Mesenchymal stem cell (in vitro differentiated cells and primary cell): ENCODE measurements around the gene NT5DC3.

ENCODE experiments used
- DNase-seq: peaks from one replicate; pipeline ENCODE4 v3.0.0-alpha.2; 2013
- H2AFZ ChIP-seq: one replicate; pipeline ENCODE4 v1.6.1; 2013; ENCODE audit warnings: low read depth, mild to moderate bottlenecking, control low read depth, inconsistent platforms, low read length, moderate library complexity
- H2AK5ac ChIP-seq: 2 replicates; pipeline ENCODE4 v1.6.1; 2013; ENCODE audit warnings: low read length, moderate library complexity, mild to moderate bottlenecking, inconsistent platforms; ENCODE audit not compliant: severe bottlenecking
- H2BK120ac ChIP-seq: one replicate; pipeline ENCODE4 v1.6.1; 2013; ENCODE audit warnings: low read depth, mild to moderate bottlenecking, inconsistent platforms, low read length, moderate library complexity
- H2BK12ac ChIP-seq, 2 experiments: one replicate each; pipeline ENCODE4 v1.6.1; 2013; ENCODE audit warnings: inconsistent platforms in 2 of 2, low read length in 2 of 2, mild to moderate bottlenecking in 2 of 2, moderate library complexity in 2 of 2, control low read depth in 1 of 2
- H2BK15ac ChIP-seq: one replicate; pipeline ENCODE4 v1.6.1; 2013; ENCODE audit warnings: mild to moderate bottlenecking, low read depth, inconsistent platforms; ENCODE audit not compliant: poor library complexity, severe bottlenecking
- H2BK5ac ChIP-seq: 2 replicates; pipeline ENCODE4 v1.6.1; 2013; ENCODE audit warnings: low read depth, mild to moderate bottlenecking, low read length, control low read depth, inconsistent platforms; ENCODE audit not compliant: poor library complexity, severe bottlenecking
- H3K14ac ChIP-seq, 2 experiments: one replicate each; pipeline ENCODE4 v1.6.1; 2013; ENCODE audit warnings: inconsistent platforms in 2 of 2, low read length in 2 of 2, control low read depth in 1 of 2, mild to moderate bottlenecking in 1 of 2, moderate library complexity in 1 of 2
- H3K18ac ChIP-seq, 2 experiments: one replicate each; pipeline ENCODE4 v1.6.1; 2013; ENCODE audit warnings: inconsistent platforms in 2 of 2, low read length in 2 of 2, control low read depth in 1 of 2, low read depth in 1 of 2, mild to moderate bottlenecking in 1 of 2
- H3K23ac ChIP-seq, 2 experiments: one replicate each; pipeline ENCODE4 v1.6.1; 2013; ENCODE audit warnings: inconsistent platforms in 2 of 2, low read length in 2 of 2, mild to moderate bottlenecking in 2 of 2, moderate library complexity in 2 of 2, control low read depth in 1 of 2
- H3K27ac ChIP-seq: 2 replicates; pipeline ENCODE4 v1.5.1; 2013; ENCODE audit warnings: mild to moderate bottlenecking, moderate library complexity, low read length, control low read depth, inconsistent platforms; ENCODE audit not compliant: poor library complexity, severe bottlenecking
- H3K27me3 ChIP-seq, 2 experiments: 2 replicates each; pipeline versions ENCODE4 v1.6.1 to v1.7.0; 2013; ENCODE audit warnings: low read length in 2 of 2, mild to moderate bottlenecking in 2 of 2, moderate library complexity in 2 of 2, control low read depth in 1 of 2, inconsistent platforms in 1 of 2; ENCODE audit not compliant: control insufficient read depth in 1 of 2, insufficient read depth in 1 of 2
- H3K36me3 ChIP-seq, 2 experiments: 2 replicates each; pipeline versions ENCODE4 v1.6.1 to v1.7.0; 2013; ENCODE audit warnings: low read length in 2 of 2, control low read depth in 1 of 2, inconsistent platforms in 1 of 2, low read depth in 1 of 2, mild to moderate bottlenecking in 1 of 2; ENCODE audit not compliant: insufficient read depth in 2 of 2, control insufficient read depth in 1 of 2
- H3K4ac ChIP-seq, 2 experiments: one replicate each; pipeline ENCODE4 v1.6.1; 2013; ENCODE audit warnings: inconsistent platforms in 2 of 2, low read length in 2 of 2, mild to moderate bottlenecking in 2 of 2, moderate library complexity in 2 of 2, control low read depth in 1 of 2, low read depth in 1 of 2
- H3K4me1 ChIP-seq: 2 replicates; pipeline ENCODE4 v1.6.1; 2013; ENCODE audit warnings: low read depth, low read length, control low read depth; ENCODE audit not compliant: control insufficient read depth, insufficient read depth
- H3K4me2 ChIP-seq: 2 replicates; pipeline ENCODE4 v1.6.1; 2013; ENCODE audit warnings: low read length, mild to moderate bottlenecking, inconsistent platforms; ENCODE audit not compliant: poor library complexity, severe bottlenecking
- H3K4me3 ChIP-seq, 2 experiments: 2 replicates each; pipeline versions ENCODE4 v1.5.1 to v1.7.0; 2013; ENCODE audit warnings: low read length in 2 of 2, mild to moderate bottlenecking in 2 of 2, control low read depth in 1 of 2, low read depth in 1 of 2; ENCODE audit not compliant: insufficient read depth in 1 of 2
- H3K79me1 ChIP-seq: replicated peaks from 2 replicates; pipeline ENCODE4 v1.6.1; 2013; ENCODE audit warnings: mild to moderate bottlenecking, control low read depth, low read length, inconsistent platforms; ENCODE audit not compliant: poor library complexity, severe bottlenecking
- H3K9ac ChIP-seq: 2 replicates; pipeline ENCODE4 v1.7.0; 2013; ENCODE audit warnings: mild to moderate bottlenecking, low read length, moderate library complexity
- H3K9me3 ChIP-seq: 2 replicates; pipeline ENCODE4 v1.7.0; 2013; ENCODE audit warnings: mild to moderate bottlenecking, low read length; ENCODE audit not compliant: control insufficient read depth
- H4K8ac ChIP-seq: one replicate; pipeline ENCODE4 v1.6.1; 2013; ENCODE audit warnings: inconsistent platforms, mild to moderate bottlenecking, low read length, moderate library complexity
- H4K91ac ChIP-seq: one replicate; pipeline ENCODE4 v1.6.1; 2013; ENCODE audit warnings: mild to moderate bottlenecking, low read length, inconsistent platforms
- WGBS: methylation state at CpG from one replicate; pipeline ENCODE4 v1.1.7; 2013; ENCODE audit warnings: mixed read lengths; 5-methylcytosine and 5-hydroxymethylcytosine counted together

Gene NT5DC3

GRCh38 chr12:103879878-103880277 is 38.8 kb upstream of the NT5DC3 start:
- Histone ChIP-seq H3K9me3 (no peaks in the 10 kb centered on the region), H2BK15ac (no peak overlapping the region), H3K79me1 (no peaks in the 10 kb centered on the region), H3K14ac (no peak overlapping the region), H3K4ac (no peak overlapping the region), H3K27ac (peak overlapping the region; percentile 58), H2AFZ (no peak overlapping the region), H2AK5ac (no peak overlapping the region), H3K23ac (no peak overlapping the region), H2BK5ac (no peak overlapping the region), H3K4me3 (no peak overlapping the region), H4K8ac (no peak overlapping the region), H3K36me3 (no peaks in the 10 kb centered on the region), H3K18ac (no peak overlapping the region), H3K4me1 (peaks cover 5% of the 10 kb centered on the region), H2BK12ac (no peak overlapping the region), H4K91ac (no peak overlapping the region), H3K27me3 (no peaks in the 10 kb centered on the region), H3K9ac (no peak overlapping the region), H3K4me2 (no peak overlapping the region), H2BK120ac (no peak overlapping the region)
- WGBS: 40% methylated on average over 1 of the region's 2 CpGs
- no peak for DNase-seq

GRCh38 chr12:103879048-103879692 is 38.1 kb upstream of the NT5DC3 start:
- Histone ChIP-seq H3K27me3 (no peaks in the 10 kb centered on the region), H3K18ac (no peak overlapping the region), H3K79me1 (no peaks in the 10 kb centered on the region), H2AK5ac (no peak overlapping the region), H3K9ac (no peak overlapping the region), H3K27ac (no peak overlapping the region), H3K4me2 (no peak overlapping the region), H3K4me3 (no peak overlapping the region), H4K8ac (no peak overlapping the region), H2BK120ac (no peak overlapping the region), H2BK12ac (no peak overlapping the region), H3K14ac (no peak overlapping the region), H3K4me1 (peaks cover 5% of the 10 kb centered on the region), H3K23ac (no peak overlapping the region), H2AFZ (no peak overlapping the region), H3K4ac (no peak overlapping the region), H3K36me3 (no peaks in the 10 kb centered on the region), H3K9me3 (no peaks in the 10 kb centered on the region), H2BK5ac (no peak overlapping the region), H4K91ac (no peak overlapping the region), H2BK15ac (no peak overlapping the region)
- no peak for DNase-seq
- WGBS: 79% methylated on average over 9 of the region's 9 CpGs

- 5% methylated on average over 5 of the region's 5 CpGs for WGBS
- Histone ChIP-seq H3K4ac (no peak overlapping the region), H3K4me3 (no peak overlapping the region), H3K18ac (no peak overlapping the region), H3K14ac (no peak overlapping the region), H3K27ac (no peak overlapping the region), H4K91ac (no peak overlapping the region), H3K9ac (no peak overlapping the region), H2BK120ac (no peak overlapping the region), H4K8ac (no peak overlapping the region), H2AK5ac (no peak overlapping the region), H2BK15ac (no peak overlapping the region), H3K9me3 (no peaks in the 10 kb centered on the region), H3K36me3 (no peaks in the 10 kb centered on the region), H3K79me1 (no peaks in the 10 kb centered on the region), H2BK12ac (no peak overlapping the region), H3K27me3 (no peaks in the 10 kb centered on the region), H2AFZ (no peak overlapping the region), H3K4me1 (peaks cover 5% of the 10 kb centered on the region), H3K23ac (no peak overlapping the region), H3K4me2 (no peak overlapping the region), H2BK5ac (no peak overlapping the region)
- peak; percentile 76 for DNase-seq
Observed at GRCh38 chr12:103877934-103878510, 37.0 kb upstream of the NT5DC3 start.

- Histone ChIP-seq H2AK5ac (no peak overlapping the region), H3K27ac (no peak overlapping the region), H3K4ac (no peak overlapping the region), H4K8ac (no peak overlapping the region), H2AFZ (no peak overlapping the region), H2BK15ac (no peak overlapping the region), H3K4me1 (peaks cover 5% of the 10 kb centered on the region), H3K9ac (no peak overlapping the region), H3K4me2 (no peak overlapping the region), H3K23ac (no peak overlapping the region), H3K79me1 (no peaks in the 10 kb centered on the region), H3K27me3 (no peaks in the 10 kb centered on the region), H2BK12ac (no peak overlapping the region), H3K14ac (no peak overlapping the region), H4K91ac (no peak overlapping the region), H3K36me3 (no peaks in the 10 kb centered on the region), H3K18ac (no peak overlapping the region), H3K9me3 (no peaks in the 10 kb centered on the region), H2BK120ac (no peak overlapping the region), H3K4me3 (no peak overlapping the region), H2BK5ac (no peak overlapping the region)
- DNase-seq: no peak
- WGBS: 84% methylated on average over 1 of the region's 1 CpG
Observed at GRCh38 chr12:103877288-103877687, 36.3 kb upstream of the NT5DC3 start.
